Fibroblast of lung (primary cell): ENCODE data around the gene PRSS53.

ENCODE experiments used
- CTCF ChIP-seq, 2 donors: IDR thresholded peaks in 1 of 2; conservative IDR thresholded peaks in 1 of 2; 1 replicate in 1 of 2; 2 replicates in 1 of 2; pipeline ENCODE4 v1.5.1; 2011 to 2012; ENCODE audit warnings: low read length in 2 of 2, control low read depth in 1 of 2, inconsistent platforms in 1 of 2, low read depth in 1 of 2, mild to moderate bottlenecking in 1 of 2
- EZH2 ChIP-seq: IDR thresholded peaks from 2 replicates; pipeline ENCODE4 v1.5.1; 2012; ENCODE audit warnings: low read length, control low read depth, mild to moderate bottlenecking; ENCODE audit errors: missing control alignments

- TF ChIP-seq CTCF (conservative IDR thresholded peaks at IDR 0.05 in 1 of 2, IDR thresholded peaks at IDR 0.05 in 1 of 2; ENCODE audit: low read depth in 1 of 2, low read length in 2 of 2) (no peak), EZH2 (no peak)
Measured at GRCh38 chr16:31127182-31127581, 38.4 kb upstream of the PRSS53 start.
